Lower lobe of right lung (tissue), 2 donors: ENCODE data around the gene SMAD4. TPM values are rescaled to one million over a fixed set of nuclear protein-coding genes. Genes with fewer than 3 reads are reported as not detected.
A peak's percentile ranks its signal among the peaks of the same experiment; 100 is the strongest.

Source experiments
- ATAC-seq, 2 donors: fragments of 200-7000 bp; cut with Tn5 transposase; one replicate each; pipeline ENCODE4 v1.9.1; 2020 to 2022; ENCODE audit warnings: mild to moderate bottlenecking in 2 of 2, moderate library complexity in 2 of 2
- DNase-seq: peaks from one replicate; pipeline ENCODE4 v3.0.0-alpha.2; 2020
- H3K27ac ChIP-seq: fragments of 200-600 bp; one replicate; pipeline ENCODE4 v1.8.0; 2022
- H3K27me3 ChIP-seq: fragments of 200-600 bp; one replicate; pipeline ENCODE4 v1.8.0; 2022; ENCODE audit warnings: low read depth
- H3K36me3 ChIP-seq: fragments of 200-600 bp; one replicate; pipeline ENCODE4 v1.8.0; 2022; ENCODE audit warnings: mild to moderate bottlenecking
- H3K4me1 ChIP-seq: fragments of 200-600 bp; one replicate; pipeline ENCODE4 v1.8.0; 2022
- H3K4me3 ChIP-seq: fragments of 200-600 bp; one replicate; pipeline ENCODE4 v1.8.0; 2022; ENCODE audit warnings: mild to moderate bottlenecking
- H3K9me3 ChIP-seq: fragments of 200-600 bp; one replicate; pipeline ENCODE4 v1.8.0; 2022
- intact Hi-C: fragments of 100-400 bp; cut with DNase I; formaldehyde crosslinking; loops from one replicate; pipeline ENCODE4 v1.11.0; 2022
- total RNA-seq: library from RNA; stranded (reverse); fragmentation: NEBNext Ultra II Directional; extraction: Animal tissue kit (Norgen Biotek cat#: 25700); gene quantifications from one replicate; pipeline ENCODE4 v1.2.1, GENCODE V29; 2021
- TF ChIP-seq, protein P1 (sequence below): fragments of 200-600 bp; IDR thresholded peaks from one replicate; pipeline ENCODE4 v1.8.0; 2022; ENCODE audit warnings: antibody characterized with exemption, mild to moderate bottlenecking
- donor health status: DM: no; HTN: yes; CAD: no; lungs with severe emphysema.

The SMAD4 gene
- total RNA-seq, 1 donor from 2014 or later: 97.8 TPM

- DNase-seq (no peak), ATAC-seq (peak; percentile 70 to 81)
- Histone ChIP-seq H3K27me3 (no peaks in the 10 kb centered on the region), H3K4me3 (no peak overlapping the region), H3K27ac (no peak overlapping the region), H3K36me3 (peaks cover 80% of the 10 kb centered on the region), H3K4me1 (no peaks in the 10 kb centered on the region), H3K9me3 (no peaks in the 10 kb centered on the region)
- intact Hi-C loops: no loop called here
- TF ChIP-seq, protein P1, sequence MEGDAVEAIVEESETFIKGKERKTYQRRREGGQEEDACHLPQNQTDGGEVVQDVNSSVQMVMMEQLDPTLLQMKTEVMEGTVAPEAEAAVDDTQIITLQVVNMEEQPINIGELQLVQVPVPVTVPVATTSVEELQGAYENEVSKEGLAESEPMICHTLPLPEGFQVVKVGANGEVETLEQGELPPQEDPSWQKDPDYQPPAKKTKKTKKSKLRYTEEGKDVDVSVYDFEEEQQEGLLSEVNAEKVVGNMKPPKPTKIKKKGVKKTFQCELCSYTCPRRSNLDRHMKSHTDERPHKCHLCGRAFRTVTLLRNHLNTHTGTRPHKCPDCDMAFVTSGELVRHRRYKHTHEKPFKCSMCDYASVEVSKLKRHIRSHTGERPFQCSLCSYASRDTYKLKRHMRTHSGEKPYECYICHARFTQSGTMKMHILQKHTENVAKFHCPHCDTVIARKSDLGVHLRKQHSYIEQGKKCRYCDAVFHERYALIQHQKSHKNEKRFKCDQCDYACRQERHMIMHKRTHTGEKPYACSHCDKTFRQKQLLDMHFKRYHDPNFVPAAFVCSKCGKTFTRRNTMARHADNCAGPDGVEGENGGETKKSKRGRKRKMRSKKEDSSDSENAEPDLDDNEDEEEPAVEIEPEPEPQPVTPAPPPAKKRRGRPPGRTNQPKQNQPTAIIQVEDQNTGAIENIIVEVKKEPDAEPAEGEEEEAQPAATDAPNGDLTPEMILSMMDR: no peak
These were observed 52.7 kb downstream of the SMAD4 start for GRCh38 chr18:51082571-51083267.

GRCh38 chr18:51083398-51083797, 53.4 kb downstream of the SMAD4 start:
- Histone ChIP-seq H3K27me3 (no peaks in the 10 kb centered on the region), H3K27ac (no peak overlapping the region), H3K36me3 (peaks cover 73% of the 10 kb centered on the region), H3K4me1 (no peaks in the 10 kb centered on the region), H3K9me3 (peaks cover 4% of the 10 kb centered on the region), H3K4me3 (no peak overlapping the region)
- ATAC-seq: no peak
- DNase-seq: no peak
- TF ChIP-seq, protein P1: no peak
- intact Hi-C loops: no loop called here

- TF ChIP-seq, protein P1: no peak
- ATAC-seq (no peak), DNase-seq (no peak)
- Histone ChIP-seq H3K9me3 (peaks cover 11% of the 10 kb centered on the region), H3K27ac (no peak overlapping the region), H3K36me3 (peaks cover 29% of the 10 kb centered on the region), H3K4me1 (no peaks in the 10 kb centered on the region), H3K4me3 (no peak overlapping the region), H3K27me3 (no peaks in the 10 kb centered on the region)
- intact Hi-C loops: no loop called here
These were observed 58.4 kb downstream of the SMAD4 start for GRCh38 chr18:51088410-51088809.

GRCh38 chr18:51089691-51090090, 59.7 kb downstream of the SMAD4 start:
- TF ChIP-seq, protein P1: no peak
- intact Hi-C loops: no loop called here
- no peak overlapping the region for H3K27ac ChIP-seq
- no peak for ATAC-seq
- H3K9me3 ChIP-seq: peaks cover 11% of the 10 kb centered on the region
- DNase-seq: no peak
- H3K27me3 ChIP-seq: no peaks in the 10 kb centered on the region
- peaks cover 18% of the 10 kb centered on the region for H3K36me3 ChIP-seq
- no peaks in the 10 kb centered on the region for H3K4me1 ChIP-seq
- H3K4me3 ChIP-seq: no peak overlapping the region

DNA sequence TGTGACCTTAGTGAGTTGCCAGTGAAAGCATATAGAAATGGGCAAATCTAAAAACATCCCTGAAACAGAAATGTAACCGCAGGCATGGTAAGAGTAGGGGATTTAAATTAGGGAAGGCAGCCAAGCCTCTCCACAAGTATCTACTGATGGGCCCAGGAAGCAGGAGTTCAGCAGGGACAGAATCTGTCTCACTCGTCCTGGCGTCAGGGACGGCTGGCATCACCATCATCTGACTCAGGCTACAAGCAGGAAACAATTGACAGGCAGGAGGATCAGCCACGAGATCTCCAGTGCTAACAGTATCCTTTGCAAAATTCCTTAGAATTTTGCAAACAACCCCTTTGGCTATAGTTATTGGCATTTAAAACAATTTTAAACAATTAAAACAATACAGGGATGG, 61.3 kb downstream of the SMAD4 start:
- intact Hi-C loops: no loop called here
- H3K27ac ChIP-seq: no peak overlapping the region
- TF ChIP-seq, protein P1: no peak
- peaks cover 11% of the 10 kb centered on the region for H3K9me3 ChIP-seq
- no peak for ATAC-seq
- H3K27me3 ChIP-seq: no peaks in the 10 kb centered on the region
- no peaks in the 10 kb centered on the region for H3K4me1 ChIP-seq
- no peak overlapping the region for H3K4me3 ChIP-seq
- no peak for DNase-seq
- peaks cover 4% of the 10 kb centered on the region for H3K36me3 ChIP-seq
